Liver (tissue), 9 donors: ENCODE data around the gene TSPEAR. TPM values are rescaled to one million over a fixed set of nuclear protein-coding genes. Genes with fewer than 3 reads are reported as not detected.

Source experiments
- DNase-seq: peaks from one replicate; pipeline ENCODE4 v3.0.0-alpha.2; 2017; ENCODE audit warnings: low spot score
- H3K27ac ChIP-seq, 2 donors: one replicate each; pipeline ENCODE4 v1.7.0; 2013; ENCODE audit warnings: inconsistent platforms in 2 of 2, low read length in 2 of 2, control low read depth in 1 of 2, low read depth in 1 of 2, mild to moderate bottlenecking in 1 of 2
- H3K27me3 ChIP-seq, 4 donors: one replicate each; pipeline versions ENCODE4 v1.6.1 to v1.7.0; 2013; ENCODE audit warnings: low read length in 3 of 4, inconsistent platforms in 1 of 4, mild to moderate bottlenecking in 1 of 4, moderate library complexity in 1 of 4; ENCODE audit not compliant: control insufficient read depth in 4 of 4, insufficient read depth in 4 of 4
- H3K36me3 ChIP-seq, 4 donors: one replicate each; pipeline versions ENCODE4 v1.6.1 to v1.7.0; 2013; ENCODE audit warnings: low read length in 3 of 4, mild to moderate bottlenecking in 3 of 4, low read depth in 1 of 4, moderate library complexity in 1 of 4; ENCODE audit not compliant: control insufficient read depth in 4 of 4, insufficient read depth in 3 of 4
- H3K4me1 ChIP-seq, 4 donors: one replicate each; pipeline versions ENCODE4 v1.6.1 to v1.7.0; 2013; ENCODE audit warnings: low read length in 3 of 4, mild to moderate bottlenecking in 3 of 4, moderate library complexity in 1 of 4; ENCODE audit not compliant: control insufficient read depth in 4 of 4, insufficient read depth in 4 of 4
- H3K4me3 ChIP-seq, 3 donors: one replicate each; pipeline versions ENCODE4 v1.6.1 to v1.7.0; 2013; ENCODE audit warnings: low read length in 3 of 3, control low read depth in 1 of 3, low read depth in 1 of 3, mild to moderate bottlenecking in 1 of 3
- H3K9ac ChIP-seq, 2 donors: one replicate each; pipeline ENCODE4 v1.7.0; 2013; ENCODE audit warnings: low read length in 2 of 2, mild to moderate bottlenecking in 2 of 2, moderate library complexity in 2 of 2, control low read depth in 1 of 2, low read depth in 1 of 2
- H3K9me3 ChIP-seq, 4 donors: one replicate each; pipeline versions ENCODE4 v1.6.1 to v1.7.0; 2013; ENCODE audit warnings: low read length in 3 of 4; ENCODE audit not compliant: control insufficient read depth in 4 of 4
- CTCF ChIP-seq: fragments of 150-350 bp; IDR thresholded peaks from 2 replicates; pipeline ENCODE4 v1.5.1; 2017; ENCODE audit warnings: improper control_type of control experiment, low read depth, low read length; ENCODE audit not compliant: missing input control
- FOXA2 ChIP-seq: IDR thresholded peaks from 2 replicates; pipeline ENCODE4 v1.6.1; 2016; ENCODE audit warnings: antibody characterized with exemption
- GABPA ChIP-seq, 2 donors: IDR thresholded peaks in 1 of 2; conservative IDR thresholded peaks in 1 of 2; 2 replicates each; pipeline ENCODE4 v1.6.1; 2016; ENCODE audit warnings: antibody characterized with exemption in 2 of 2, mild to moderate bottlenecking in 1 of 2, moderate library complexity in 1 of 2
- HNF4A ChIP-seq, 2 donors: conservative IDR thresholded peaks; 2 replicates each; pipeline ENCODE4 v1.6.1; 2016; ENCODE audit warnings: antibody characterized with exemption in 2 of 2, mild to moderate bottlenecking in 2 of 2
- HNF4G ChIP-seq: IDR thresholded peaks from 2 replicates; pipeline ENCODE4 v1.6.1; 2016; ENCODE audit warnings: antibody characterized with exemption
- JUND ChIP-seq, 2 donors: IDR thresholded peaks; 2 replicates each; pipeline ENCODE4 v1.6.1; 2016; ENCODE audit warnings: antibody characterized with exemption in 2 of 2
- NR2F2 ChIP-seq: IDR thresholded peaks from 2 replicates; pipeline ENCODE4 v1.6.1; 2016; ENCODE audit warnings: antibody characterized with exemption
- RAD21 ChIP-seq, 2 donors: IDR thresholded peaks; 2 replicates each; pipeline ENCODE4 v1.6.1; 2016; ENCODE audit warnings: antibody characterized with exemption in 2 of 2, mild to moderate bottlenecking in 2 of 2
- REST ChIP-seq: IDR thresholded peaks from 2 replicates; pipeline ENCODE4 v1.6.1; 2016; ENCODE audit warnings: antibody characterized with exemption, mild to moderate bottlenecking
- RXRA ChIP-seq, 2 donors: IDR thresholded peaks; 2 replicates each; pipeline ENCODE4 v1.6.1; 2017 to 2018; ENCODE audit warnings: antibody characterized with exemption in 2 of 2, mild to moderate bottlenecking in 1 of 2
- SP1 ChIP-seq: IDR thresholded peaks from 2 replicates; pipeline ENCODE4 v1.6.1; 2018; ENCODE audit warnings: antibody characterized with exemption, mild to moderate bottlenecking
- TAF1 ChIP-seq: conservative IDR thresholded peaks from 2 replicates; pipeline ENCODE4 v1.6.1; 2016; ENCODE audit warnings: antibody characterized with exemption, mild to moderate bottlenecking
- ZBTB33 ChIP-seq: IDR thresholded peaks from 2 replicates; pipeline ENCODE4 v1.6.1; 2016; ENCODE audit warnings: antibody characterized with exemption
- WGBS: extraction: QIAGEN DNeasy Blood & Tissue Kit; methylation state at CpG from one replicate; pipeline ENCODE4 v1.1.7; 2013; 5-methylcytosine and 5-hydroxymethylcytosine counted together
- polyA plus RNA-seq, 2 donors: library from polyadenylated mRNA; stranded (reverse) in 1 of 2; unstranded in 1 of 2; fragments of 200-250 nt in 1 of 2; fragments of >200 nt in 1 of 2; fragmentation: Nextera tagmentation in 1 of 2; extraction: Ambion mirVana in 1 of 2; gene quantifications; one replicate each; pipeline versions ENCODE4 v1.2.1 to v1.2.3, GENCODE V29; 2013 to 2015
- total RNA-seq, 2 donors: library from RNA; depleted of rRNA; stranded (reverse); fragments of >200 nt; gene quantifications; one replicate each; pipeline ENCODE4 v1.2.3, GENCODE V29; 2014
- TF ChIP-seq, protein P1 (sequence below): IDR thresholded peaks from 2 replicates; pipeline ENCODE4 v1.6.1; 2016; ENCODE audit warnings: antibody characterized with exemption
- donor health status: healthy.
- donor health status: healthy.
- donor health status: healthy.
- donor health status: healthy.
- donor health status: healthy.

Gene TSPEAR
- total and polyA plus RNA-seq, 4 donors: under 0.01 to 0.14 (median 0.01) TPM; not detected in 1

DNA sequence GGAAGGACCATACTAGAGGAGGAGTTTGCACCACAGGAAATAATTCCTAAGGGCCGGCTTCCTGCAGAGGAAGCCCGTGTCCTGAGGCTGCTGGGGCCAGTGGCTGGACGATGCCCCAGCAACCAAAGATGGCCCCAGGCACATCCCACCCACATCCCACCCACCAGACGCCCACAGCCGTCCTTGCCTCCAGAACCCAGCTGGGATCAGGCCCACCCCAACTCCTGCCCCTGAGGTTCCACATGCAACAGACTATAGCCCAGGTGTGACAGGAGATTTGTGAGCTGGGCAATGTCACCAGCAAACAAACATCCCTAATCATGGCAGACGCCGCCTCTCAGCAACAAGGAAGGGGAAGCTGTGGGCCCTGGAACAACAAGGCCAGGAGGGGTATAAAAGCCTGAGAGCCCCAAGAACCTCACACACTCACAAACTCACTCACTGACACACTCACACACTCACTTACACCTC, 84.7 kb downstream of the TSPEAR start, which contains the start of gene KRTAP10-9:
Gene KRTAP10-9 (plus strand): TSS at position 421 of the 471 bp plus-strand sequence. CDS start 79 bp downstream, outside the sequence.
- 60% methylated on average over 7 of the region's 7 CpGs for WGBS
- Histone ChIP-seq H3K9ac (no peak within 1 kb of the TSS), H3K4me1 (no peaks in the 10 kb centered on the region), H3K27me3 (no peaks in the 10 kb centered on the region), H3K36me3 (no peaks in the 10 kb centered on the region), H3K4me3 (no peak within 1 kb of the TSS), H3K9me3 (peaks cover 2 to 12% (median 4%) of the 10 kb centered on the region in 4 donors), H3K27ac (no peak within 1 kb of the TSS)
- DNase-seq: no peak
- TF ChIP-seq JUND (IDR thresholded peaks at IDR 0.05): no peak
- no peak for TF ChIP-seq CTCF
- no peak for TF ChIP-seq RAD21 (IDR thresholded peaks at IDR 0.05)
- no peak for TF ChIP-seq SP1
- TF ChIP-seq HNF4A (conservative IDR thresholded peaks at IDR 0.05): no peak
- TF ChIP-seq TAF1: no peak
- TF ChIP-seq FOXA2: no peak
- no peak for TF ChIP-seq ZBTB33

DNA sequence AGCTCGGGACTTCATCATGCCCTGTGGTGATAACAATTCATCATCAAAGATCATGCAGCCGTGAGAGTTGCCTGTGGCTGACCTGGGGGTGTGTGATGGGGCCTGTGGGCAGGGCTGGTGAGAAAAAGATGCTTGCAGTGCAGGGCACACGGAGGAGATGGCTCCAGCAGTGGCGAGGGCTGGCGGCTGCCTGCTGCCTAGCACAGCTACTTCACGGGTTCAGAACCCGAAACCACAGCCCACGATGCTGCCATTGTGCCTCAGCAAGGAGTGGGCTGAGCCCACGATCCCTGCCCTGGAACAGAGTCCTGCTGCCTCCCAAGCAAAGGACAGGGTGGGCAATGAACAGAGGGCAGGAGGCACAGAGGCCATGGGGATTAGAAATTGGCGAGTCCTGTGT, 85.1 kb downstream of the TSPEAR start:
- no peak overlapping the region for H3K4me3 ChIP-seq
- no peak overlapping the region for H3K27ac ChIP-seq
- 75% methylated on average over 10 of the region's 10 CpGs for WGBS
- no peaks in the 10 kb centered on the region for H3K36me3 ChIP-seq
- no peaks in the 10 kb centered on the region for H3K4me1 ChIP-seq
- H3K9me3 ChIP-seq: peaks cover 1 to 12% (median 3%) of the 10 kb centered on the region in 4 donors
- TF ChIP-seq TAF1 (no peak), RXRA (IDR thresholded peaks at IDR 0.05) (no peak), JUND (IDR thresholded peaks at IDR 0.05) (no peak), CTCF (no peak), FOXA2 (no peak)
- TF ChIP-seq, protein P1, sequence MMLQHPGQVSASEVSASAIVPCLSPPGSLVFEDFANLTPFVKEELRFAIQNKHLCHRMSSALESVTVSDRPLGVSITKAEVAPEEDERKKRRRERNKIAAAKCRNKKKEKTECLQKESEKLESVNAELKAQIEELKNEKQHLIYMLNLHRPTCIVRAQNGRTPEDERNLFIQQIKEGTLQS: no peak
- no peak overlapping the region for H3K9ac ChIP-seq
- no peaks in the 10 kb centered on the region for H3K27me3 ChIP-seq
- DNase-seq: no peak

- 89% methylated on average over 7 of the region's 7 CpGs for WGBS
- H3K9me3 ChIP-seq: peaks cover 0 to 9% (median 2%) of the 10 kb centered on the region in 4 donors
- TF ChIP-seq RAD21 (IDR thresholded peaks at IDR 0.05) (no peak), FOXA2 (no peak), TAF1 (no peak), HNF4G (no peak), REST (no peak), HNF4A (conservative IDR thresholded peaks at IDR 0.05) (no peak), ZBTB33 (no peak), GABPA (IDR thresholded peaks at IDR 0.05 in 1 of 2, conservative IDR thresholded peaks at IDR 0.05 in 1 of 2) (no peak), NR2F2 (no peak)
Observed at GRCh38 chr21:44625756-44626155, 85.6 kb downstream of the TSPEAR start.

More at GRCh38 chr21:44625756-44626155, 85.6 kb downstream of the TSPEAR start:
- Histone ChIP-seq H3K9ac (no peak overlapping the region), H3K4me3 (no peak overlapping the region), H3K27me3 (no peaks in the 10 kb centered on the region), H3K27ac (no peak overlapping the region), H3K36me3 (no peaks in the 10 kb centered on the region), H3K4me1 (no peaks in the 10 kb centered on the region)
- no peak for DNase-seq
